Measurements from ENCODE around the gene EYA4.

DNA sequence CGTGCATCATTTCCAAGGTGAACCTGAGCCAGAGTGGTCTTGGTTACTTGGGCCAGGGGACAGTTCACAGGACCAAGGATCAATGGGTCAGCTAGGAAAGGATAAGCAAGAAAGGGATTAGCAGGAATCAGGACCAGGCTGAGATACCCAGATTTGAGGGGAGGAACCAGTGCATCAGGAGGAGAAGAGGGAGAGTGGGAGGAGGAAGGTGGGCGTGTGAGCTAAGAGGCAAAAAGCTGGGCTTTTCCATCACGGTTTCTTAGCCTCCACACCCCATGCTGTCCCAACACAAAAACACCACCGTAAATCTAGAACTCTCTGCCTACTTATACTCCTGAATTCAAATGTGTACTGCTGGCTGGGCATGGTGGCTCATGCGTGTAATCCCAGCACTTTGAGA, 27.5 kb downstream of the EYA4 start:
- TF ChIP-seq, protein P1, sequence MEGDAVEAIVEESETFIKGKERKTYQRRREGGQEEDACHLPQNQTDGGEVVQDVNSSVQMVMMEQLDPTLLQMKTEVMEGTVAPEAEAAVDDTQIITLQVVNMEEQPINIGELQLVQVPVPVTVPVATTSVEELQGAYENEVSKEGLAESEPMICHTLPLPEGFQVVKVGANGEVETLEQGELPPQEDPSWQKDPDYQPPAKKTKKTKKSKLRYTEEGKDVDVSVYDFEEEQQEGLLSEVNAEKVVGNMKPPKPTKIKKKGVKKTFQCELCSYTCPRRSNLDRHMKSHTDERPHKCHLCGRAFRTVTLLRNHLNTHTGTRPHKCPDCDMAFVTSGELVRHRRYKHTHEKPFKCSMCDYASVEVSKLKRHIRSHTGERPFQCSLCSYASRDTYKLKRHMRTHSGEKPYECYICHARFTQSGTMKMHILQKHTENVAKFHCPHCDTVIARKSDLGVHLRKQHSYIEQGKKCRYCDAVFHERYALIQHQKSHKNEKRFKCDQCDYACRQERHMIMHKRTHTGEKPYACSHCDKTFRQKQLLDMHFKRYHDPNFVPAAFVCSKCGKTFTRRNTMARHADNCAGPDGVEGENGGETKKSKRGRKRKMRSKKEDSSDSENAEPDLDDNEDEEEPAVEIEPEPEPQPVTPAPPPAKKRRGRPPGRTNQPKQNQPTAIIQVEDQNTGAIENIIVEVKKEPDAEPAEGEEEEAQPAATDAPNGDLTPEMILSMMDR (conservative IDR thresholded peaks at IDR 0.05; ENCODE audit: low read length): no peak
- TF ChIP-seq EZH2phosphoT487 (IDR thresholded peaks at IDR 0.05; ENCODE audit: borderline replicate concordance): no peak
